ENCODE results near the gene CDH12. TPM values are rescaled to one million over a fixed set of nuclear protein-coding genes. Genes with fewer than 3 reads are reported as not detected.

CDH12 gene
- total RNA-seq, 1 experiment from 2014 or later, result 2.3 TPM

DNA sequence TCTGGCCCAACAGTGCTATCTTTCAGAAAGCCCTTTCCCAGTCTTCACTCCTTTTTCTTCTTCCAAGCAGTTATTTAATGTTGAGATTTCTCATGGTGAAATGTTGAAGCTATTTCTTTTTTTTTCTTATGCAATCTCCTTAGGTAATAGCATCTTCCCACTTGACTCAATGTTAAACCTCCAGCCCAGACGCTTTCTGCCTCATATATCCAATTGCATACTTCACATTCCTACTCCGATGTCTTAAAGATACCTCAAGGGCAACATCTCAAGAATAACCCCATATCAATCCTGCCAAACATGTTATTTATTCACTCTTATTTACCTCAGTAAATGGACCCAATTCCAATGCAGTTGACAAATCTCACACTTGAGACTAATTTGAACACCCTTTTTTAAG is 187.3 kb downstream of the CDH12 start:
- DNase-seq, result no peak
- Mint-ChIP-seq H3K4me3 (ENCODE audit: low read depth, unreplicated experiment) (no peak overlapping the region), H3K9me3 (ENCODE audit: low read depth, unreplicated experiment) (peaks cover 7% of the 10 kb centered on the region), H3K27me3 (ENCODE audit: unreplicated experiment) (no peaks in the 10 kb centered on the region), H3K36me3 (ENCODE audit: insufficient read depth, unreplicated experiment) (no peaks in the 10 kb centered on the region), H3K27ac (ENCODE audit: unreplicated experiment) (no peak overlapping the region), H3K4me1 (ENCODE audit: low read depth, unreplicated experiment) (no peaks in the 10 kb centered on the region)
- CTCF ChIA-PET, result no interaction called here
- intact Hi-C loops (cut with micrococcal nuclease; ENCODE audit: unreplicated experiment), result no loop called here
- TF ChIP-seq CTCF (IDR thresholded peaks at IDR 0.05; ENCODE audit: unreplicated experiment), result no peak
- BruUV-seq (replicated peaks), result no TSS peak

DNA sequence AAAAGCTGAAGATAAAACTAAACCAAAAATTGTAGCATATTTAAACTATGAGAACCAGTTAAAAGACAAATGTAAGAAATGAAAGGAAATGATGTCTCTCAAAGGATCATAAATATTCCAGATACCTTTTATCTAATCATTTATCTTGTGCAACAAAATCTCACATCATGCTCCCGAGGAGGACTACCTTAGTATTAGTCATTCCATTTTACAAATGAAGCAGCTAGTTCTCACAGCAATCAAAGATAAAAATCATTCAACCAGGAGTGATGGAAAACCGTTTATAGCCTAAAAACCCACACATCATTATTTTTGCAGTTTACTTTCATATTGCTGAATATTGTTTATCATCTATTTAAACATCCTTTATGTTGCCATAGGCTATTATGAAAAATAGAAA is 190.0 kb downstream of the CDH12 start:
- Mint-ChIP-seq H3K4me1 (ENCODE audit: low read depth, unreplicated experiment) (no peaks in the 10 kb centered on the region), H3K36me3 (ENCODE audit: insufficient read depth, unreplicated experiment) (no peaks in the 10 kb centered on the region), H3K9me3 (ENCODE audit: low read depth, unreplicated experiment) (peaks cover 3% of the 10 kb centered on the region), H3K27ac (ENCODE audit: unreplicated experiment) (no peak overlapping the region), H3K4me3 (ENCODE audit: low read depth, unreplicated experiment) (no peak overlapping the region), H3K27me3 (ENCODE audit: unreplicated experiment) (no peaks in the 10 kb centered on the region)
- no peak for TF ChIP-seq CTCF (IDR thresholded peaks at IDR 0.05; ENCODE audit: unreplicated experiment)
- intact Hi-C loops (cut with micrococcal nuclease; ENCODE audit: unreplicated experiment), result no loop called here
- no peak for DNase-seq
- CTCF ChIA-PET, result no interaction called here
- no TSS peak for BruUV-seq (replicated peaks)

DNA sequence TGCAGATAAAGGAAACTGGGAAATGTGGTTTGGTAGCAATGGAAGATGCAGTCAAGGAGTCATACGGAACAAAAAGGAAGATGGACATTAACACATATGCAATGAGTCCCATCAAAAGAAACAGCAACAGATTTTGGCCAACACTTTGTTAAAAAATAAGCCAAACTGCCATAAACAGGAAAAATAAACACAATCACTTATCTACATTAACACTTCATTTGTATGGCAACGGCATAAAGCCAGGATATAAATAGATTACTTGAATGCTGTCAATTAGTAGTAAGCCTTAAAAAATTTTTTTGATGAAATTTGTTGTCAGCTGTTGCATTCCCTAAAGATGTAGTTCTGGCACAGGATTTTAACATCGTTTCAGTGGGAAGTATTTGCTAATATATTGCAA is 190.8 kb downstream of the CDH12 start:
- H3K4me1 Mint-ChIP-seq (ENCODE audit: low read depth, unreplicated experiment), result no peaks in the 10 kb centered on the region
- H3K4me3 Mint-ChIP-seq (ENCODE audit: low read depth, unreplicated experiment), result no peak overlapping the region
- H3K36me3 Mint-ChIP-seq (ENCODE audit: insufficient read depth, unreplicated experiment), result no peaks in the 10 kb centered on the region
- H3K9me3 Mint-ChIP-seq (ENCODE audit: low read depth, unreplicated experiment), result peaks cover 3% of the 10 kb centered on the region
- H3K27me3 Mint-ChIP-seq (ENCODE audit: unreplicated experiment), result no peaks in the 10 kb centered on the region
- intact Hi-C loops (cut with micrococcal nuclease; ENCODE audit: unreplicated experiment), result no loop called here
- BruUV-seq (replicated peaks), result no TSS peak
- no peak for TF ChIP-seq CTCF (IDR thresholded peaks at IDR 0.05; ENCODE audit: unreplicated experiment)
- no peak for DNase-seq
- H3K27ac Mint-ChIP-seq (ENCODE audit: unreplicated experiment), result no peak overlapping the region
- CTCF ChIA-PET, result no interaction called here

DNA sequence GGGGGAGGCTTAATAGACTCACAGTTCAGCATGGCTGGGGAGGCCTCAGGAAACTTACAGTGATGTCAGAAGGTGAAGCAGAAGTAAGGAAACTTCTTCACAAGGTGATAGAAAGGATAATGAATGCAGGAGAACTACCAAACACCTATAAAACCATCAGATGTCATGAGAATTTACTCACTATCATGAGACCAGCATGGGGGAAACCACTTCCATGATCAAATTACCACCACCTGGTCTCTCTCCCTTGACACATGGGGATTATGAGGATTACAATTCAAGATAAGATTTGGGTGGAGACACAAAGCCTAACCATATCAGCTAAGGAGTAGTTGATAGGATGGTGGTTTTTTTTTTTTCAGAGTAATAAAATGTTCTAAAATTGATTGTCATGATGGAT is 201.8 kb downstream of the CDH12 start:
- intact Hi-C loops (cut with micrococcal nuclease; ENCODE audit: unreplicated experiment), result no loop called here
- H3K4me3 Mint-ChIP-seq (ENCODE audit: low read depth, unreplicated experiment), result no peak overlapping the region

More for the DNA sequence above, 201.8 kb downstream of the CDH12 start:
- TF ChIP-seq CTCF (IDR thresholded peaks at IDR 0.05; ENCODE audit: unreplicated experiment), result no peak
- H3K36me3 Mint-ChIP-seq (ENCODE audit: insufficient read depth, unreplicated experiment), result no peaks in the 10 kb centered on the region
- H3K4me1 Mint-ChIP-seq (ENCODE audit: low read depth, unreplicated experiment), result peaks cover 9% of the 10 kb centered on the region
- peaks cover 3% of the 10 kb centered on the region for H3K9me3 Mint-ChIP-seq (ENCODE audit: low read depth, unreplicated experiment)
- no peak overlapping the region for H3K27ac Mint-ChIP-seq (ENCODE audit: unreplicated experiment)
- no peak for DNase-seq
- no TSS peak for BruUV-seq (replicated peaks)
- H3K27me3 Mint-ChIP-seq (ENCODE audit: unreplicated experiment), result no peaks in the 10 kb centered on the region
- CTCF ChIA-PET, result no interaction called here
